Calu3 (cell line): ENCODE data around the gene ROGDI. TPM values are rescaled to one million over a fixed set of nuclear protein-coding genes. Genes with fewer than 3 reads are reported as not detected.

Source experiments
- BruUV-seq: library from RNA; stranded (reverse); fragments of 400-500 nt; replicated peaks from 2 replicates; lab custom pipeline; 2021; lab: Mats Ljungman, UMichigan
- CTCF ChIA-PET: fragments of 300-600 bp; sonication (Branson Sonifier 250); formaldehyde crosslinking; loops from one replicate; lab custom pipeline; 2022; ENCODE audit warnings: antibody characterized with exemption; lab: Charles Lee
- DNase-seq: peaks from one replicate; pipeline ENCODE4 v3.0.0; 2022
- H3K27ac Mint-ChIP-seq: one replicate; pipeline ENCODE4 v1.8.0; 2022; ENCODE audit warnings: mixed read lengths; ENCODE audit not compliant: unreplicated experiment
- H3K27me3 Mint-ChIP-seq: one replicate; pipeline ENCODE4 v1.8.0; 2022; ENCODE audit warnings: mixed read lengths; ENCODE audit not compliant: unreplicated experiment
- H3K36me3 Mint-ChIP-seq: one replicate; pipeline ENCODE4 v1.8.0; 2022; ENCODE audit warnings: mild to moderate bottlenecking, moderate library complexity, mixed read lengths; ENCODE audit not compliant: insufficient read depth, unreplicated experiment
- H3K4me1 Mint-ChIP-seq: one replicate; pipeline ENCODE4 v1.8.0; 2022; ENCODE audit warnings: mild to moderate bottlenecking, low read depth, mixed read lengths; ENCODE audit not compliant: unreplicated experiment
- H3K4me3 Mint-ChIP-seq: one replicate; pipeline ENCODE4 v1.8.0; 2022; ENCODE audit warnings: mild to moderate bottlenecking, low read depth, moderate library complexity, mixed read lengths; ENCODE audit not compliant: unreplicated experiment
- H3K9me3 Mint-ChIP-seq: one replicate; pipeline ENCODE4 v1.8.0; 2022; ENCODE audit warnings: low read depth, mixed read lengths; ENCODE audit not compliant: unreplicated experiment
- intact Hi-C: fragments of 100-400 bp; cut with micrococcal nuclease; formaldehyde crosslinking; loops from one replicate; pipeline ENCODE4 v1.10.0; 2022; ENCODE audit not compliant: unreplicated experiment
- total RNA-seq: library from RNA; stranded (reverse); gene quantifications from 2 replicates; pipeline ENCODE4 v1.2.3, GENCODE V29; 2022
- TF ChIP-seq, protein P1 (sequence below): fragments of 200-600 bp; IDR thresholded peaks from one replicate; pipeline ENCODE4 v1.8.0; 2022; ENCODE audit warnings: antibody characterized with exemption; ENCODE audit not compliant: unreplicated experiment

The ROGDI gene
- total RNA-seq, 1 experiment from 2014 or later, result 20.8 TPM

DNA sequence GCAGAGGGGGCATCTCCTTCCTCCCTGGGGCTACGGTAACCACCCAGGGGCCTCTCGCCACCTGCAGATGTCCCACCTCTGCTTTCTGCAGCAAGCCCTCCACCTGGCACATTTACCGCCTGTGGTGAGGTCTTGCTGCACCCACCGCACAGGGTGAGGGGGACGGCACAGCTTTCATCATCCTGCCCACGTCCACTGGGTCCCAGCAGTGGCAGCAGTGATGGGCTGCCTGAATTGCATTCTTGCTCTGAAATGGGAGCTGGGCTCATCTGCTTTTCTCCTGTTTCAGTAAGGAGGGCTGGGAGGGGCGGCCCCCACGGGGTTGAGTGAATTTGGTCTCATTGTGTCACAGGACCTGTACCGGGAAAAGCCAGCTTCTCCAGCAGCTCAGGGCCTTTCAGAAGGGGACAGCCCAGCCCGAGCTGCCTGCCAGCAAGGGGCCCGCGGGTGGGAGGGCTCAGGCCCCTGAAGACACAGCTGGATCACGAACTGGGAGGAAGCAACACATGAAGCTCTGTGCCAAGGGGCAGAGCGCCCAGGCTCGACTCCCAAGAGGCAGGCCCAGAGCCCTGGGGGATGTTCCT, 55.4 kb downstream of the ROGDI start:
- Mint-ChIP-seq H3K9me3 (no peaks in the 10 kb centered on the region), H3K4me1 (peaks cover 10% of the 10 kb centered on the region), H3K36me3 (peaks cover 41% of the 10 kb centered on the region), H3K27me3 (peaks cover 19% of the 10 kb centered on the region), H3K4me3 (no peak overlapping the region), H3K27ac (no peak overlapping the region)
- no peak for DNase-seq
- TF ChIP-seq, protein P1, sequence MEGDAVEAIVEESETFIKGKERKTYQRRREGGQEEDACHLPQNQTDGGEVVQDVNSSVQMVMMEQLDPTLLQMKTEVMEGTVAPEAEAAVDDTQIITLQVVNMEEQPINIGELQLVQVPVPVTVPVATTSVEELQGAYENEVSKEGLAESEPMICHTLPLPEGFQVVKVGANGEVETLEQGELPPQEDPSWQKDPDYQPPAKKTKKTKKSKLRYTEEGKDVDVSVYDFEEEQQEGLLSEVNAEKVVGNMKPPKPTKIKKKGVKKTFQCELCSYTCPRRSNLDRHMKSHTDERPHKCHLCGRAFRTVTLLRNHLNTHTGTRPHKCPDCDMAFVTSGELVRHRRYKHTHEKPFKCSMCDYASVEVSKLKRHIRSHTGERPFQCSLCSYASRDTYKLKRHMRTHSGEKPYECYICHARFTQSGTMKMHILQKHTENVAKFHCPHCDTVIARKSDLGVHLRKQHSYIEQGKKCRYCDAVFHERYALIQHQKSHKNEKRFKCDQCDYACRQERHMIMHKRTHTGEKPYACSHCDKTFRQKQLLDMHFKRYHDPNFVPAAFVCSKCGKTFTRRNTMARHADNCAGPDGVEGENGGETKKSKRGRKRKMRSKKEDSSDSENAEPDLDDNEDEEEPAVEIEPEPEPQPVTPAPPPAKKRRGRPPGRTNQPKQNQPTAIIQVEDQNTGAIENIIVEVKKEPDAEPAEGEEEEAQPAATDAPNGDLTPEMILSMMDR, result no peak
- intact Hi-C loops, result no loop called here
- CTCF ChIA-PET, result interaction anchor here (0.6 kb wide), 1 partner anchor 59 kb away, joined by 3 read pairs; no protein-coding TSS in a partner anchor
- BruUV-seq, result no TSS peak

Other genes starting within 250 kb of the ROGDI start
- not detected in 2 replicates for gene C16orf96, start 246.3 kb downstream of the ROGDI start, total RNA-seq
- gene UBALD1, start 187.7 kb downstream of the ROGDI start, total RNA-seq, result 54.4 and 55.6 TPM in 2 replicates
- 105 and 114 TPM in 2 replicates for gene MGRN1, start 177.8 kb downstream of the ROGDI start, total RNA-seq
- 30.6 and 32.6 TPM in 2 replicates for gene NUDT16L1, start 109.1 kb downstream of the ROGDI start, total RNA-seq
- gene ANKS3, start 68.4 kb downstream of the ROGDI start, total RNA-seq, result 44.7 and 46.9 TPM in 2 replicates
- gene DNAAF8, start 68.1 kb downstream of the ROGDI start, total RNA-seq, result 0.27 and 1.8 TPM in 2 replicates
- 23.6 and 25.6 TPM in 2 replicates for gene ZNF500, start 35.5 kb downstream of the ROGDI start, total RNA-seq
- not detected in 2 replicates for gene SEPTIN12, start 14.3 kb downstream of the ROGDI start, total RNA-seq
- gene SMIM22, start 7.3 kb downstream of the ROGDI start, total RNA-seq, result 208 and 235 TPM in 2 replicates
- gene GLYR1, start 44.7 kb upstream of the ROGDI start, total RNA-seq, result 158 and 159 TPM in 2 replicates
- 50.5 and 55.4 TPM in 2 replicates for gene UBN1, start 44.8 kb upstream of the ROGDI start, total RNA-seq
- gene PPL, start 134.5 kb upstream of the ROGDI start, total RNA-seq, result 75.0 and 104 TPM in 2 replicates
- gene SEC14L5, start 155.7 kb upstream of the ROGDI start, total RNA-seq, result 0.52 and 0.54 TPM in 2 replicates
- gene NAGPA, start 231.3 kb upstream of the ROGDI start, total RNA-seq, result 15.8 and 16.1 TPM in 2 replicates